HepG2 (cell line): Measurements from ENCODE around the gene SRRM1. TPM values are rescaled to one million over a fixed set of nuclear protein-coding genes. Genes with fewer than 3 reads are reported as not detected.

ENCODE experiments used
- ADNP ChIP-seq: sonication (generic); formaldehyde crosslinking; IDR thresholded peaks from 2 replicates; pipeline ENCODE4 v1.4.0; 2020; ENCODE audit warnings: missing genetic modification reagents
- NR2F1 ChIP-seq, 2 experiments: fragments of 450-650 bp in 1 of 2; formaldehyde crosslinking in 1 of 2; IDR thresholded peaks; 2 replicates each; pipeline versions ENCODE4 v1.5.0 to v1.6.1; 2016 to 2020; ENCODE audit warnings: mild to moderate bottlenecking in 1 of 2, missing compliant biosample characterization in 1 of 2, missing genetic modification reagents in 1 of 2, moderate library complexity in 1 of 2
- RAD21 ChIP-seq: fragments of 450-650 bp; formaldehyde crosslinking; IDR thresholded peaks from 2 replicates; pipeline ENCODE4 v1.5.0; 2020; ENCODE audit warnings: mild to moderate bottlenecking
- SIX1 ChIP-seq: sonication (generic); formaldehyde crosslinking; IDR thresholded peaks from 2 replicates; pipeline ENCODE4 v1.4.0; 2020; ENCODE audit warnings: missing genetic modification reagents, borderline replicate concordance
- SP4 ChIP-seq: sonication (generic); formaldehyde crosslinking; IDR thresholded peaks from 2 replicates; pipeline ENCODE4 v1.8.1; 2023; ENCODE audit warnings: mild to moderate bottlenecking, missing genetic modification reagents
- ZFP62 ChIP-seq: sonication (generic); formaldehyde crosslinking; IDR thresholded peaks from 2 replicates; pipeline ENCODE4 v1.4.0; 2020; ENCODE audit warnings: missing genetic modification reagents
- ZNF124 ChIP-seq: sonication (generic); formaldehyde crosslinking; IDR thresholded peaks from 2 replicates; pipeline ENCODE4 v1.4.0; 2020; ENCODE audit warnings: missing genetic modification reagents
- ZNF235 ChIP-seq: sonication (generic); formaldehyde crosslinking; IDR thresholded peaks from 2 replicates; pipeline ENCODE4 v1.8.1; 2023; ENCODE audit warnings: mild to moderate bottlenecking, missing genetic modification reagents, borderline replicate concordance
- ZNF431 ChIP-seq: sonication (generic); formaldehyde crosslinking; IDR thresholded peaks from 2 replicates; pipeline ENCODE4 v1.9.0; 2022; ENCODE audit warnings: missing genetic modification reagents, low read depth, mild to moderate bottlenecking, borderline replicate concordance
- ZNF441 ChIP-seq: sonication (generic); formaldehyde crosslinking; IDR thresholded peaks from 2 replicates; pipeline ENCODE4 v1.7.0; 2021; ENCODE audit warnings: missing genetic modification reagents, borderline replicate concordance
- ZNF543 ChIP-seq: sonication (generic); formaldehyde crosslinking; IDR thresholded peaks from 2 replicates; pipeline ENCODE4 v1.4.0; 2020; ENCODE audit warnings: mild to moderate bottlenecking, missing genetic modification reagents
- ZNF546 ChIP-seq: sonication (generic); formaldehyde crosslinking; conservative IDR thresholded peaks from 2 replicates; pipeline ENCODE4 v1.8.1; 2023; ENCODE audit warnings: mild to moderate bottlenecking, missing genetic modification reagents
- ZNF770 ChIP-seq: sonication (generic); formaldehyde crosslinking; IDR thresholded peaks from 2 replicates; pipeline ENCODE4 v1.5.0; 2020; ENCODE audit warnings: mild to moderate bottlenecking, missing genetic modification reagents
- ZSCAN5A ChIP-seq: sonication (generic); formaldehyde crosslinking; IDR thresholded peaks from 2 replicates; pipeline ENCODE4 v1.8.0; 2022; ENCODE audit warnings: mild to moderate bottlenecking, missing genetic modification reagents, borderline replicate concordance
- polyA plus RNA-seq, 8 experiments: library from polyadenylated mRNA; depleted of rRNA in 3 of 8; stranded (reverse) in 7 of 8; unstranded in 1 of 8; fragments of >200 nt; fragmentation: Illumina TruSeq in 4 of 8; extraction: Trizol in 4 of 8; gene quantifications; 2 replicates each; pipeline versions ENCODE4 v1.2.1 to v1.2.3, GENCODE V29; 2011 to 2016; ENCODE audit warnings: low read depth in 4 of 8, missing spikeins in 1 of 8, mixed read lengths in 1 of 8; ENCODE audit not compliant: insufficient read depth in 1 of 8
- total RNA-seq, 5 experiments: library from RNA; depleted of rRNA; stranded (reverse); fragments of >200 nt; fragmentation: Illumina TruSeq; extraction: Trizol; gene quantifications; 2 replicates each; pipeline ENCODE4 v1.2.3, GENCODE V29; 2016; ENCODE audit warnings: low read depth in 1 of 5
- TF ChIP-seq, protein P1 (sequence below), 2 experiments: IDR thresholded peaks; 2 replicates each; pipeline ENCODE4 v1.6.1; 2011 to 2012; ENCODE audit warnings: low read length in 2 of 2, borderline replicate concordance in 1 of 2, low read depth in 1 of 2, mild to moderate bottlenecking in 1 of 2, moderate library complexity in 1 of 2
- TF ChIP-seq, protein P2 (sequence below): IDR thresholded peaks from 2 replicates; pipeline ENCODE4 v1.6.1; 2016; ENCODE audit warnings: missing biosample characterization, missing genetic modification reagents, low read depth
- TF ChIP-seq, protein P3 (sequence below): sonication (generic); formaldehyde crosslinking; IDR thresholded peaks from 2 replicates; pipeline ENCODE4 v1.8.1; 2023; ENCODE audit warnings: mild to moderate bottlenecking, moderate library complexity, missing genetic modification reagents

Gene SRRM1
- total and polyA plus RNA-seq, 2 of the 13 experiments (the other 11 are each of a cell fraction or from before 2014, with no cell fraction given): 31.6 to 44.5 TPM

- TF ChIP-seq, protein P1, sequence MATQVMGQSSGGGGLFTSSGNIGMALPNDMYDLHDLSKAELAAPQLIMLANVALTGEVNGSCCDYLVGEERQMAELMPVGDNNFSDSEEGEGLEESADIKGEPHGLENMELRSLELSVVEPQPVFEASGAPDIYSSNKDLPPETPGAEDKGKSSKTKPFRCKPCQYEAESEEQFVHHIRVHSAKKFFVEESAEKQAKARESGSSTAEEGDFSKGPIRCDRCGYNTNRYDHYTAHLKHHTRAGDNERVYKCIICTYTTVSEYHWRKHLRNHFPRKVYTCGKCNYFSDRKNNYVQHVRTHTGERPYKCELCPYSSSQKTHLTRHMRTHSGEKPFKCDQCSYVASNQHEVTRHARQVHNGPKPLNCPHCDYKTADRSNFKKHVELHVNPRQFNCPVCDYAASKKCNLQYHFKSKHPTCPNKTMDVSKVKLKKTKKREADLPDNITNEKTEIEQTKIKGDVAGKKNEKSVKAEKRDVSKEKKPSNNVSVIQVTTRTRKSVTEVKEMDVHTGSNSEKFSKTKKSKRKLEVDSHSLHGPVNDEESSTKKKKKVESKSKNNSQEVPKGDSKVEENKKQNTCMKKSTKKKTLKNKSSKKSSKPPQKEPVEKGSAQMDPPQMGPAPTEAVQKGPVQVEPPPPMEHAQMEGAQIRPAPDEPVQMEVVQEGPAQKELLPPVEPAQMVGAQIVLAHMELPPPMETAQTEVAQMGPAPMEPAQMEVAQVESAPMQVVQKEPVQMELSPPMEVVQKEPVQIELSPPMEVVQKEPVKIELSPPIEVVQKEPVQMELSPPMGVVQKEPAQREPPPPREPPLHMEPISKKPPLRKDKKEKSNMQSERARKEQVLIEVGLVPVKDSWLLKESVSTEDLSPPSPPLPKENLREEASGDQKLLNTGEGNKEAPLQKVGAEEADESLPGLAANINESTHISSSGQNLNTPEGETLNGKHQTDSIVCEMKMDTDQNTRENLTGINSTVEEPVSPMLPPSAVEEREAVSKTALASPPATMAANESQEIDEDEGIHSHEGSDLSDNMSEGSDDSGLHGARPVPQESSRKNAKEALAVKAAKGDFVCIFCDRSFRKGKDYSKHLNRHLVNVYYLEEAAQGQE (IDR thresholded peaks at IDR 0.05; ENCODE audit: borderline replicate concordance in 1 of 2, low read depth in 1 of 2, low read length in 2 of 2): 0 out of 4 replicates have a peak, but pooled peaks of 1 of the 2 experiments have one; percentile 22
- TF ChIP-seq ZNF441: peak; percentile 65
- peak in 1 of 2 experiments; percentile 72; a peak in 1 of 4 replicates for TF ChIP-seq NR2F1 (CRISPR knock-in tag; IDR thresholded peaks at IDR 0.05)
- no peak for TF ChIP-seq ZNF546
- no peak for TF ChIP-seq ZFP62 (CRISPR knock-in tag)
- no peak for TF ChIP-seq ZNF235 (CRISPR knock-in tag)
- 0 out of 2 replicates have a peak, but pooled peaks have one; percentile 31 for TF ChIP-seq ZNF124 (CRISPR knock-in tag)
- no peak for TF ChIP-seq RAD21 (CRISPR knock-in tag)
- no peak for TF ChIP-seq ZNF770 (CRISPR knock-in tag)
- TF ChIP-seq ZNF543: no peak
- 0 out of 2 replicates have a peak, but pooled peaks have one; percentile 71 for TF ChIP-seq ZNF431
- no peak for TF ChIP-seq ZSCAN5A (CRISPR knock-in tag)
- TF ChIP-seq SIX1: no peak
- TF ChIP-seq ADNP: no peak
- TF ChIP-seq SP4: 0 out of 2 replicates have a peak, but pooled peaks have one; percentile 32
- TF ChIP-seq, protein P2, sequence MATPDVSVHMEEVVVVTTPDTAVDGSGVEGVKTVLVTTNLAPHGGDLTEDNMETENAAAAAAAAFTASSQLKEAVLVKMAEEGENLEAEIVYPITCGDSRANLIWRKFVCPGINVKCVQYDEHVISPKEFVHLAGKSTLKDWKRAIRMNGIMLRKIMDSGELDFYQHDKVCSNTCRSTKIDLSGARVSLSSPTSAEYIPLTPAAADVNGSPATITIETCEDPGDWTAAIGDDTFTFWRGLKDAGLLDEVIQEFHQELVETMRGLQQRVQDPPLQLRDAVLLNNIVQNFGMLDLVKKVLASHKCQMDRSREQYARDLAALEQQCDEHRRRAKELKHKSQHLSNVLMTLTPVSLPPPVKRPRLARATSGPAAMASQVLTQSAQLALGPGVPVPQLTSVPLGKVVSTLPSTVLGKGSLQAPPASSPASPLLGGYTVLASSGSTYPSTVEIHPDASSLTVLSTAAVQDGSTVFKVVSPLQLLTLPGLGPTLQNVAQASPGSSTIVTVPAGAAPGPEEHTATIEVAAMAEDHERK (CRISPR knock-in tag): no peak
- TF ChIP-seq, protein P3, sequence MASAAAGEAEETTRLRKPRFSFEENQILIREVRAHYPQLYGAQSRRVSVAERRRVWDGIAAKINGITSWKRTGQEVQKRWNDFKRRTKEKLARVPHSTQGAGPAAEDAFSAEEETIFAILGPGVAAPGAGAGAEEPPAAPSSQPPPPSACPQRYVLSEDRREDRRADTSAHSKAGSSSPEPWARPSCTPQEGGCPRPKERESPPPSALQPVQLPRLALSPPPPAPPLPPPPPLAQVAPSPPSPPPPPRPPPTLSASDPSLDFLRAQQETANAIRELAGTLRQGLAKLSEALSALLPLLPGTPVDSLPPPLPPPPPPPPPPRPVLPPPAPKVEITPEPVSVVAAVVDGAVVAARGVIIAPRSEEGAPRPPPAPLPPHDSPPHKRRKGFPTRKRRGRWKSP (CRISPR knock-in tag): peak; percentile 17; the same call in 1 of the 2 replicates
These were observed 37.4 kb upstream of the SRRM1 start (continued) for GRCh38 chr1:24605534-24606295.
